Measurements from ENCODE around the gene CLMP. TPM values are rescaled to one million over a fixed set of nuclear protein-coding genes. Genes with fewer than 3 reads are reported as not detected.

The CLMP gene
- total and polyA plus RNA-seq, 2 donors (not counting 1 experiment from before 2014, with no cell fraction given) = 0.01 TPM; not detected in 1

DNA sequence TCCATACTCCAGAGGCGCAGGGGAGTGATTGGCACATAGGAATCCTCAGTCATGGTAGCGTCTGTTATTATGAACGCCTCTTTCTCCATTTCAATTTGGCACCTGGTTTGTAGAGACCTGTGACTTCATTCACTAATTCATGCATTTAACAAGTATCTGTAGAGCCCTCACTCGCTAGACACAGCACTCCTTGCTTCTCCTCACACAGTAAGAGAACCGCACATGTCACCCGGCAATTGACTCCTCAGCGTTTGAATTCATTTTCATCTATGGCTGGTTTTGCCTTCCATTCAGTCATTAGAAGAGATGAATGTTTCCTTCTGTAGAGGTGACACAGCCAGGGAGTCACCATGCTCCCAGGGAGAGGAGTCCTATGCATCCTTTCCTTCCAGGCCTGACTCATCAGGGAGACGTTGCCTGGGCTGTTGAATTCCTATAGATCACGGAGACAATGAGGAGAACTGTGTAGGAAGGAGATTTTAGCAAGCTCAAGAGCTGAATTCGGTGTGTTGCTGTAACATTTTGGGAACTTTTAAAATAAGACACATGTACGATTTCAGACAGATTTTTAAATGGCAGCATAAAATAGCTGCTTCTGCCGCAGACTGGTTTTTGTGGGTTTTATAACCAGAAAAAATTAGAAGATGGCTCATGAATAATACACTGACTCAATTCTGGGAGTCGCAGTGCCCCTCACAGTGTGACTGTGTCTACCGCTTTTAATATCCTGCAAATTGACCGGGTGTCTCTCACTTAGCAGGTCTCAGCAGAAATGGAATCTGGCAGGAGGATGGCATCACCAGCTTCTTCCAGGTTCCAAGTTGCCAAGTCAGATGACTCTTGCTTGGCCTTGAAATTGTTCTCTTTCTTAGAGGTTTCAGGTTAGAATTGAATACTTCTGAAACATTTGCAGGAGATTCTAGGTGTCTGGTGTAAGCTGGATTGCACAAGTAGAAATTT, 44.4 kb upstream of the CLMP start:
- intact Hi-C loops (cut with micrococcal nuclease) = no loop called here
- no peak overlapping the region for H3K27ac Mint-ChIP-seq
- H3K27me3 Mint-ChIP-seq = peaks cover 6% of the 10 kb centered on the region
- Histone ChIP-seq H2AFZ (ENCODE audit: insufficient read depth, low read depth, low read length, poor library complexity, severe bottlenecking) (no peak overlapping the region), H3K27me3 (replicated peaks in 1 of 4; ENCODE audit: control extremely low read depth in 1 of 4, control insufficient read depth in 3 of 4, insufficient read depth in 4 of 4, low read length in 3 of 4) (no peaks in the 10 kb centered on the region), H4K20me1 (ENCODE audit: control insufficient read depth, insufficient read depth, low read length, poor library complexity, severe bottlenecking) (no peaks in the 10 kb centered on the region), H3K4me2 (replicated peaks; ENCODE audit: low read depth, low read length, poor library complexity, severe bottlenecking) (no peak overlapping the region), H3K36me3 (replicated peaks in 1 of 2; ENCODE audit: control extremely low read depth in 1 of 2, control insufficient read depth in 1 of 2, extremely low read depth in 1 of 2, insufficient read depth in 2 of 2, low read length in 1 of 2) (no peaks in the 10 kb centered on the region), H3K9me3 (ENCODE audit: control extremely low read depth in 1 of 3, control insufficient read depth in 2 of 3, insufficient read depth in 1 of 3, low read length in 2 of 3) (no peaks in the 10 kb centered on the region), H3K9ac (ENCODE audit: low read length) (no peak overlapping the region), H3K27ac (ENCODE audit: low read length in 2 of 2) (no peak overlapping the region), H3K4me3 (ENCODE audit: control extremely low read depth in 1 of 5, extremely low read depth in 1 of 5, insufficient read depth in 1 of 5, low read depth in 2 of 5, low read length in 4 of 5) (no peak overlapping the region), H3K4me1 (ENCODE audit: control insufficient read depth in 2 of 2, insufficient read depth in 2 of 2, low read length in 2 of 2) (no peaks in the 10 kb centered on the region), H3K79me2 (ENCODE audit: control insufficient read depth, insufficient read depth, low read length) (no peaks in the 10 kb centered on the region)
- H3K9me3 Mint-ChIP-seq (ENCODE audit: insufficient read depth) = no peaks in the 10 kb centered on the region
- CTCF ChIA-PET = interaction anchor here (0.6 to 1.7 kb wide), 2 partner anchors 8 to 229 kb away, joined by 3 to 5 read pairs; no protein-coding TSS in a partner anchor
- no peak for TF ChIP-seq CTCF (IDR thresholded peaks at IDR 0.05)
- DNase-seq = no peak
- no peak for ATAC-seq (ENCODE audit: low read depth)
- H3K4me1 Mint-ChIP-seq = no peaks in the 10 kb centered on the region
- no peak overlapping the region for H3K4me3 Mint-ChIP-seq
- 95% methylated on average over 11 of the region's 15 CpGs for WGBS (ENCODE audit: insufficient coverage)
- POLR2A ChIA-PET = no interaction called here

- no peaks in the 10 kb centered on the region for H3K27me3 ChIP-seq (replicated peaks in 1 of 4; ENCODE audit: control extremely low read depth in 1 of 4, control insufficient read depth in 3 of 4, insufficient read depth in 4 of 4, low read length in 3 of 4)
- H3K4me3 ChIP-seq (ENCODE audit: control extremely low read depth in 1 of 5, extremely low read depth in 1 of 5, insufficient read depth in 1 of 5, low read depth in 2 of 5, low read length in 4 of 5) = no peak overlapping the region
- H3K36me3 ChIP-seq (replicated peaks in 1 of 2; ENCODE audit: control extremely low read depth in 1 of 2, control insufficient read depth in 1 of 2, extremely low read depth in 1 of 2, insufficient read depth in 2 of 2, low read length in 1 of 2) = no peaks in the 10 kb centered on the region
- 86% methylated on average over 1 of the region's 1 CpG for WGBS (ENCODE audit: insufficient coverage)
- TF ChIP-seq EZH2 (IDR thresholded peaks at IDR 0.05; ENCODE audit: borderline replicate concordance, insufficient read depth, low read depth, low read length, poor library complexity, severe bottlenecking) (no peak), CTCF (IDR thresholded peaks at IDR 0.05) (no peak)
- peaks cover 6% of the 10 kb centered on the region for H3K4me1 Mint-ChIP-seq
- no peak overlapping the region for H3K27ac ChIP-seq (ENCODE audit: low read length in 2 of 2)
- peaks cover 3 to 4% of the 10 kb centered on the region in 2 donors for H3K4me1 ChIP-seq (ENCODE audit: control insufficient read depth in 2 of 2, insufficient read depth in 2 of 2, low read length in 2 of 2)
- ChIA-PET CTCF (interaction anchor here (1.7 kb wide), 1 partner anchor 9 kb away, joined by 5 read pairs; no protein-coding TSS in a partner anchor), POLR2A (no interaction called here)
- intact Hi-C loops (cut with micrococcal nuclease) = no loop called here
- H3K27me3 Mint-ChIP-seq = peaks cover 6% of the 10 kb centered on the region
- no peak overlapping the region for H2AFZ ChIP-seq (ENCODE audit: insufficient read depth, low read depth, low read length, poor library complexity, severe bottlenecking)
- H3K9me3 ChIP-seq (ENCODE audit: control extremely low read depth in 1 of 3, control insufficient read depth in 2 of 3, insufficient read depth in 1 of 3, low read length in 2 of 3) = no peaks in the 10 kb centered on the region
- no peak for DNase-seq
- H4K20me1 ChIP-seq (ENCODE audit: control insufficient read depth, insufficient read depth, low read length, poor library complexity, severe bottlenecking) = no peaks in the 10 kb centered on the region
- no peak for ATAC-seq (ENCODE audit: low read depth)
- no peak overlapping the region for H3K27ac Mint-ChIP-seq
- no peak overlapping the region for H3K4me2 ChIP-seq (replicated peaks; ENCODE audit: low read depth, low read length, poor library complexity, severe bottlenecking)
- no peaks in the 10 kb centered on the region for H3K79me2 ChIP-seq (ENCODE audit: control insufficient read depth, insufficient read depth, low read length)
- H3K4me3 Mint-ChIP-seq = no peak overlapping the region
- H3K9me3 Mint-ChIP-seq (ENCODE audit: insufficient read depth) = no peaks in the 10 kb centered on the region
- H3K9ac ChIP-seq (ENCODE audit: low read length) = no peak overlapping the region
Observed at GRCh38 chr11:123238297-123238696, 43.2 kb upstream of the CLMP start.

Measured in B cell (primary cell).